PFSK-1 (cell line): ENCODE results near the gene WDR81.

Source experiments
- FOXP2 ChIP-seq: optimal IDR thresholded peaks from 2 replicates; pipeline ENCODE3; 2011; ENCODE audit warnings: borderline replicate concordance, control low read depth, inconsistent platforms; ENCODE audit not compliant: insufficient read depth; ENCODE audit errors: extremely low read length, extremely low read depth
- POLR2AphosphoS5 ChIP-seq: IDR thresholded peaks from 2 replicates; pipeline ENCODE4 v1.6.1; 2012; ENCODE audit warnings: low read depth, mild to moderate bottlenecking, control low read depth, low read length, moderate library complexity
- REST ChIP-seq, 2 experiments: IDR thresholded peaks; 2 replicates each; pipeline versions ENCODE4 v1.6.1 to v1.8.0; 2011 to 2012; ENCODE audit warnings: low read depth in 2 of 2, low read length in 2 of 2, control low read depth in 1 of 2, inconsistent platforms in 1 of 2, mild to moderate bottlenecking in 1 of 2, moderate library complexity in 1 of 2; ENCODE audit not compliant: insufficient read depth in 1 of 2
- SIN3A ChIP-seq: IDR thresholded peaks from 2 replicates; pipeline ENCODE4 v1.6.1; 2012; ENCODE audit warnings: mild to moderate bottlenecking, low read length, moderate library complexity, borderline replicate concordance; ENCODE audit not compliant: insufficient read depth
- TAF1 ChIP-seq: IDR thresholded peaks from 2 replicates; pipeline ENCODE4 v1.6.1; 2012; ENCODE audit warnings: low read length, control low read depth, borderline replicate concordance; ENCODE audit not compliant: insufficient read depth

The WDR81 gene

GRCh38 chr17:1766382-1767135, 42.1 kb downstream of the WDR81 start:
- no peak for TF ChIP-seq SIN3A
- TF ChIP-seq TAF1 = no peak
- TF ChIP-seq REST (IDR thresholded peaks at IDR 0.05; ENCODE audit: insufficient read depth in 1 of 2, low read depth in 2 of 2, low read length in 2 of 2) = no peak
- TF ChIP-seq FOXP2 = no peak
- TF ChIP-seq POLR2AphosphoS5 = no peak

- TF ChIP-seq SIN3A = no peak
- TF ChIP-seq POLR2AphosphoS5 = no peak
- TF ChIP-seq REST (IDR thresholded peaks at IDR 0.05; ENCODE audit: insufficient read depth in 1 of 2, low read depth in 2 of 2, low read length in 2 of 2) = no peak
- no peak for TF ChIP-seq FOXP2
- no peak for TF ChIP-seq TAF1
These were observed 42.9 kb downstream of the WDR81 start for GRCh38 chr17:1767358-1767757.

- TF ChIP-seq SIN3A (no peak), REST (IDR thresholded peaks at IDR 0.05; ENCODE audit: insufficient read depth in 1 of 2, low read depth in 2 of 2, low read length in 2 of 2) (no peak), FOXP2 (no peak), POLR2AphosphoS5 (no peak), TAF1 (no peak)
These were observed 45.4 kb downstream of the WDR81 start for GRCh38 chr17:1769822-1770477.

- peak; percentile 17; the same call in 1 of the 2 replicates for TF ChIP-seq POLR2AphosphoS5
These were observed 48.6 kb downstream of the WDR81 start for GRCh38 chr17:1773000-1773695.

- no peak for TF ChIP-seq TAF1
- TF ChIP-seq SIN3A = no peak
- TF ChIP-seq POLR2AphosphoS5 = 0 out of 2 replicates have a peak, but pooled peaks have one; percentile 3
- no peak for TF ChIP-seq REST (IDR thresholded peaks at IDR 0.05; ENCODE audit: insufficient read depth in 1 of 2, low read depth in 2 of 2, low read length in 2 of 2)
- TF ChIP-seq FOXP2 = no peak
These were observed 49.2 kb downstream of the WDR81 start for GRCh38 chr17:1773696-1774181.
